Subcutaneous adipose tissue (tissue), 4 donors: ENCODE measurements around the gene DLK2. TPM values are rescaled to one million over a fixed set of nuclear protein-coding genes. Genes with fewer than 3 reads are reported as not detected.

Experiments
- total RNA-seq, 4 donors: library from RNA; depleted of rRNA; stranded (reverse); fragments of >200 nt; gene quantifications; one replicate each; pipeline ENCODE4 v1.1.0, GENCODE V29; 2016
- TF ChIP-seq, protein P1 (sequence below): fragments of 450-650 bp; IDR thresholded peaks from one replicate; pipeline ENCODE4 v1.5.1; 2016; ENCODE audit warnings: low read depth, mild to moderate bottlenecking, control low read depth, antibody characterized with exemption, moderate library complexity

Gene DLK2
- total RNA-seq, 4 donors from 2014 or later, result not detected

DNA sequence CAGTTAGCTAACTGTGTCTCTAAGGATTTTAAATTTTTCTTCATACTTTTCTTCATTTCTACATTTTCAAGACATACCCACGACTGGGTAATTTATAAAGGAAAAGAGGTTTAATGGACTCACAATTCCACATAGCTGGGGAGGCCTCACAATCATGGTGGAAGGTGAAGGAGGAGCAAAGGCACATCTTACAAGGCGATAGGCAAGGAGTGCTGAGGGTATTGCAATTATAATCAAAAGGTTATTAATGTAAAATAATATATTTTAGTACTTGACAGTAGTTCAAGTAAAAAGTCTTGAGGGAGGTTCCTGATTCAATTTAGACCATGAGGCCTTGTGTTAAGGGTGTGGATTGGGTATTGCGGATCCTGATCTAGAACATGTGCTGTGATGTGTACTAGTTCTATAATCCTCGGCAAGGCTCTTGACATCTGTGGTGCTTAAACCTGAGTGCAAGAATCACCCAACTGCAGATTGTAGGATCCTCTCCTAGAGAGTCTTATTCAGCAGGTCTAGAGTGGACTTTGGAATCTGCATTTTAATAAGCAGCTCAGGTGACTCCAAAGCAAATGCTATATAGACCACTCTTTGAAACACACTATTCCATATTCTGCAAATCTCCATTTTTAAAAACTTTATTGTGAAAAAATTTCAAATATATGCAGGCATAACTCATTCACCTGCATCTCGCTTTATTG, 35.2 kb downstream of the DLK2 start:
- TF ChIP-seq, protein P1, sequence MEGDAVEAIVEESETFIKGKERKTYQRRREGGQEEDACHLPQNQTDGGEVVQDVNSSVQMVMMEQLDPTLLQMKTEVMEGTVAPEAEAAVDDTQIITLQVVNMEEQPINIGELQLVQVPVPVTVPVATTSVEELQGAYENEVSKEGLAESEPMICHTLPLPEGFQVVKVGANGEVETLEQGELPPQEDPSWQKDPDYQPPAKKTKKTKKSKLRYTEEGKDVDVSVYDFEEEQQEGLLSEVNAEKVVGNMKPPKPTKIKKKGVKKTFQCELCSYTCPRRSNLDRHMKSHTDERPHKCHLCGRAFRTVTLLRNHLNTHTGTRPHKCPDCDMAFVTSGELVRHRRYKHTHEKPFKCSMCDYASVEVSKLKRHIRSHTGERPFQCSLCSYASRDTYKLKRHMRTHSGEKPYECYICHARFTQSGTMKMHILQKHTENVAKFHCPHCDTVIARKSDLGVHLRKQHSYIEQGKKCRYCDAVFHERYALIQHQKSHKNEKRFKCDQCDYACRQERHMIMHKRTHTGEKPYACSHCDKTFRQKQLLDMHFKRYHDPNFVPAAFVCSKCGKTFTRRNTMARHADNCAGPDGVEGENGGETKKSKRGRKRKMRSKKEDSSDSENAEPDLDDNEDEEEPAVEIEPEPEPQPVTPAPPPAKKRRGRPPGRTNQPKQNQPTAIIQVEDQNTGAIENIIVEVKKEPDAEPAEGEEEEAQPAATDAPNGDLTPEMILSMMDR, result no peak

DNA sequence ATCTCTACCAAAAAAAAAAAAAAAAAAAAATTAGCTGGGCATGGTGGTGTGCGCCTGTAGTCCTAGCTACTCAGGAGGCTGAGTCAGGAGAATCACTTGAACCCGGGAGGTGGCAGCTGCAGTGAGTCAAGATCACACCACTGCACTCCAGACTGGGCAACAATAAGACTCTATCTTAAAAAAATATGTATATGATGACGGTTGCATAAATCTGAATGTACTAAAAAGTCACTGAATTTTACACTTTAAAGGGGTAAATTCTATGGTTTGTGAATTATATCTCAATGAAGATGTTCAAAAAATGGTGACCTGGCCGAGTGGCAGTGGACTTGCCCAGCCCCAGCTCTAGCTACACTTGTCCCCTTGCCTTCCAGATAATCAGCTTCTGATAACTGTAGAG, 38.4 kb downstream of the DLK2 start:
- TF ChIP-seq, protein P1, result no peak

DNA sequence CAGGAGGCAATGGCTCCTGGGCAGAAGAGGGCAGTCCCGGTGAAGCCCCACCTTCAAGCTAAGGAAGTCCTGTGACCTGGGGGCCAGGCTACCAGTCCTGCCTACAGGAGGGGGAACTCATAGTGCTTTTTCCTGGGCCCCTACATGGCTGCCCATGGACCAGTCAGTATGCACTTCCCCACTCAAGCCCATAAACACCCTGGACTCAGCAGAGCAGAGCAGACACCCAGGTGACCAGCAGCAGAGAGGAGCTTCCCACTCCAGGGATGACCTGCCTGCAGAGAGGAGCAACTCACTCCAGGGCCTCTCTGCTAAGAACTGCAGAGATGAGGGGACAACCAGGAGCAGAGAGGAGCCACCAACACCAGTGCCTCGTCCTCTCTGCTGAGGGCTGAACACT, 42.3 kb downstream of the DLK2 start:
- TF ChIP-seq, protein P1, result no peak

DNA sequence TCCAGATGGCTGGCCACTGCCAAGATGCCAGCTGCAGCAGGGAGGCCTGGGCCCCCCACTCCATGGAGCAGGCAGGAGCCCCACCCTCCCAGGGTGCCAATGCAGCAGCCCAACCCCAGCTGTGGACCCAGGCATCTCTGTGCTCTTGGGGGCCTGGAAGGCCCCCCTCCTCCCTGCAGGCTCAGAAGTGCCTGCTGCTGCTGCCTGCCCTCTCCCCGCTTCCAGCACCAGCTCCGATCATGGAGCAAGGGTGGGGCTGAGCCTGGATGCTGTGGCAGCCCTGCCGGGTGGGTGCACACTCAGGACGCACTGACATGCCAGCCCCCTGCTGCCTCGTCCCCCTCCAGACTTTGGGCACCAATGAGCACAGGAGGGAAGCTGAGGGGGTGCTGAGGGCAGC, 42.8 kb downstream of the DLK2 start:
- TF ChIP-seq, protein P1, result no peak

DNA sequence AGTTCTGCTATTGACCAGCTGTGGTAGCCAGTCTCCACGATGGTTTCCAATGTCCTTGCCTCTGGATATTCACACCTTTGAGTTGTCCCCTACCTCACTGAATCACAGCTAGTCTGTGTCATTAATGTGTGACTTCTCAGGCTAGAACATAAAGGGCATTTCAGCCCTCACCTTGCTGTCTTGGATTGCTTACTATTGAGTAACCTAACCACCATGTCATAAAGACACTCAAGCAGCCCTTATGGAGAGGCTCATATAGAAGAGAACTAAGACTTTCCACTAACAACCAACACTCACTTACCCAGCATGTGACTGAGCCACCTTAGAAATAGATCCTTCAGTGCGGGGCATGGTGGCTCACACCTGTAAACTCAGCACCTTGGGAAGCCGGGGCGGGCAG, 47.1 kb downstream of the DLK2 start:
- TF ChIP-seq, protein P1, result no peak

DNA sequence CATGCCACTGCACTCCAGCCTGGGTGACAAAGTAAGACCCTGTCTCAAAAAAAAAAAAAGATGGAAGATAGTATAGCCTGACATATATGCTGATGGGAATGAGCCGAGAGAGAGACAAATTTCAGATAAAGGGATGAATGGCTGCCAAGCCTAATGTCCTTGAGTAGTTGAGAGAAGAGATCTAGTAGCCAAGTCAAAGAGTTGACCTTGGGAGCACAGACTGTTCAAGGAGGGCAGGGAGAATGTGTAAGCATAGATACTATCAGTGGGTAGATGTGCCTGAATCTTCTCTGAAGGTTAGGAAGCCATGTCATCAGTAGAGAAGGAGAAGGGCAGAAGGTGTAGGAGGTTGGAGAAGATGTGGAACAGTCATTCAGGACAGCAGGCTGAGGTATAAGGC, 48.1 kb downstream of the DLK2 start:
- TF ChIP-seq, protein P1, result no peak

DNA sequence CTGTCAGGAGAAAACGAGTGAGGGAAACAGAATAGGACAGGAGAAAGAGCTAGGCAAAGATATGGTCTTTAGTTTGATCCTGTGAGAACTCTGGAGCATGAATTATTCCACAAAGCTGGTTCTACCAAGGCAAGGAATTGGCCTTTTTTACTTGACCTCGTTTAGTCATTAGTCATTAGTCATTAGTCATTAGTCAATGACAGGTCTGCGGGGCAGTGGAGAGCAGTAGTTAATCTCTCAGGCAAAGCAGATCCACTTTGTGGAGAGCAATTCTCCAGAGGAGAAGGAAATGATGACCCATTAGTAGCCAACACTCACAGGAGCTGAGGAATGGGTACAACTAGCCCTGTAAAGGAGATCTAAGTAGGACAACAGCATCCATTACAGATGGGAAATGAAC, 50.0 kb downstream of the DLK2 start:
- TF ChIP-seq, protein P1, result no peak
